Thymus (tissue), 11 donors: ENCODE measurements around the gene H2BW1. TPM values are rescaled to one million over a fixed set of nuclear protein-coding genes. Genes with fewer than 3 reads are reported as not detected.
"Not testable (repeated sequence)": the region's sequence is repeated elsewhere in the genome, so short reads cannot be mapped to it uniquely, and the experiment has no call there.

Source experiments
- DNase-seq, 9 donors: peaks; one replicate each; pipeline ENCODE4 v3.0.0-alpha.2; 2013; ENCODE audit warnings: low spot score in 9 of 9, low read depth in 6 of 9, missing footprints in 1 of 9
- H3K27ac ChIP-seq, 2 donors: one replicate each; pipeline ENCODE4 v1.5.1; 2013; ENCODE audit warnings: control low read depth in 1 of 2, low read depth in 1 of 2, low read length in 1 of 2, mild to moderate bottlenecking in 1 of 2, moderate library complexity in 1 of 2
- H3K27me3 ChIP-seq, 2 donors: one replicate each; pipeline ENCODE4 v1.5.1; 2013; ENCODE audit warnings: low read length in 1 of 2; ENCODE audit not compliant: control insufficient read depth in 2 of 2, insufficient read depth in 1 of 2
- H3K36me3 ChIP-seq, 2 donors: one replicate each; pipeline ENCODE4 v1.5.1; 2013; ENCODE audit warnings: low read length in 1 of 2, mild to moderate bottlenecking in 1 of 2, moderate library complexity in 1 of 2; ENCODE audit not compliant: control insufficient read depth in 2 of 2, insufficient read depth in 2 of 2
- H3K4me1 ChIP-seq, 2 donors: one replicate each; pipeline ENCODE4 v1.5.1; 2013; ENCODE audit warnings: low read length in 2 of 2; ENCODE audit not compliant: control insufficient read depth in 2 of 2, insufficient read depth in 2 of 2
- H3K4me3 ChIP-seq, 2 donors: one replicate each; pipeline ENCODE4 v1.5.1; 2013; ENCODE audit warnings: low read length in 2 of 2, control low read depth in 1 of 2, mild to moderate bottlenecking in 1 of 2
- H3K9me3 ChIP-seq, 2 donors: one replicate each; pipeline ENCODE4 v1.5.1; 2013; ENCODE audit warnings: low read length in 1 of 2, mild to moderate bottlenecking in 1 of 2; ENCODE audit not compliant: control insufficient read depth in 2 of 2, insufficient read depth in 1 of 2
- WGBS: extraction: QIAGEN DNeasy Blood & Tissue Kit; methylation state at CpG from one replicate; pipeline ENCODE4 v1.1.7; 2013; 5-methylcytosine and 5-hydroxymethylcytosine counted together
- polyA plus RNA-seq: library from polyadenylated mRNA; stranded (reverse); fragments of 200-250 nt; gene quantifications from one replicate; pipeline ENCODE4 v1.2.3, GENCODE V29; 2013
- total RNA-seq: library from RNA; stranded (reverse); fragments of 120-200 nt; gene quantifications from one replicate; pipeline ENCODE4 v1.2.4, GENCODE V29; 2013
- donor health status: healthy.

H2BW1 gene
- total and polyA plus RNA-seq, 2 donors: not detected

GRCh38 chrX:104013158-104013557 lies 350 bp downstream of the H2BW1 start:
- 95% methylated on average over 24 of the region's 24 CpGs for WGBS
- no peak for DNase-seq

GRCh38 chrX:104008831-104009230 lies 4.7 kb downstream of the H2BW1 start:
- 78% methylated on average over 5 of the region's 5 CpGs for WGBS
- Histone ChIP-seq H3K4me1 (no peaks in the 10 kb centered on the region), H3K9me3 (no peaks in the 10 kb centered on the region), H3K4me3 (no peak overlapping the region), H3K36me3 (no peaks in the 10 kb centered on the region), H3K27ac (no peak overlapping the region), H3K27me3 (no peaks in the 10 kb centered on the region)
- no peak for DNase-seq

More at GRCh38 chrX:104013158-104013557, 350 bp downstream of the H2BW1 start:
- no peaks in the 10 kb centered on the region for H3K36me3 ChIP-seq
- no peaks in the 10 kb centered on the region for H3K27me3 ChIP-seq
- no peak overlapping the region for H3K4me3 ChIP-seq
- H3K4me1 ChIP-seq: no peaks in the 10 kb centered on the region
- no peaks in the 10 kb centered on the region for H3K9me3 ChIP-seq
- H3K27ac ChIP-seq: no peak overlapping the region

GRCh38 chrX:103999234-103999633 lies 14.3 kb downstream of the H2BW1 start:
- 37% methylated on average over 5 of the region's 5 CpGs for WGBS
- no peaks in the 10 kb centered on the region for H3K27me3 ChIP-seq

GRCh38 chrX:103983508-103983907 lies 30.0 kb downstream of the H2BW1 start:
- not testable (repeated sequence) for H3K9me3 ChIP-seq, H3K27ac ChIP-seq, H3K36me3 ChIP-seq, H3K27me3 ChIP-seq, H3K4me1 ChIP-seq, H3K4me3 ChIP-seq, DNase-seq
- no CpG with 5 or more reads among the region's 13 CpGs for WGBS

More at GRCh38 chrX:103999234-103999633, 14.3 kb downstream of the H2BW1 start:
- Histone ChIP-seq H3K27ac (no peak overlapping the region), H3K4me1 (no peaks in the 10 kb centered on the region), H3K36me3 (no peaks in the 10 kb centered on the region), H3K4me3 (no peak overlapping the region), H3K9me3 (no peaks in the 10 kb centered on the region)
- DNase-seq: no peak

GRCh38 chrX:103962411-103963278 lies 50.9 kb downstream of the H2BW1 start, which contains the start of gene TMSB15B:
TMSB15B (plus strand) TSS chrX:103962627.
- H3K36me3 ChIP-seq, H3K27me3 ChIP-seq, H3K9me3 ChIP-seq, DNase-seq, H3K27ac ChIP-seq, H3K4me1 ChIP-seq, H3K4me3 ChIP-seq: not testable (repeated sequence)
- WGBS: no CpG with 5 or more reads among the region's 55 CpGs

Other genes with a start within 250 kb of the H2BW1 start
- 9.6 TPM for gene PLP1, start 236.9 kb downstream of the H2BW1 start, total RNA-seq
- gene PLP1, start 236.9 kb downstream of the H2BW1 start, polyA plus RNA-seq: 4.2 TPM
- 1.5 TPM for gene RAB9B, start 181.5 kb downstream of the H2BW1 start, total RNA-seq
- gene RAB9B, start 181.5 kb downstream of the H2BW1 start, polyA plus RNA-seq: 1.3 TPM
- gene TMSB15B, start 51.1 kb downstream of the H2BW1 start, total RNA-seq: 9.1 TPM
- gene TMSB15B, start 51.1 kb downstream of the H2BW1 start, polyA plus RNA-seq: 10.9 TPM
- gene H2BW2, start 26.2 kb upstream of the H2BW1 start, total RNA-seq: not detected
- gene H2BW2, start 26.2 kb upstream of the H2BW1 start, polyA plus RNA-seq: not detected
- gene TMSB15C, start 62.5 kb upstream of the H2BW1 start, total RNA-seq: 3.4 TPM
- gene TMSB15C, start 62.5 kb upstream of the H2BW1 start, polyA plus RNA-seq: 2.3 TPM
- 0.94 TPM for gene ZCCHC18, start 98.8 kb upstream of the H2BW1 start, total RNA-seq
- gene ZCCHC18, start 98.8 kb upstream of the H2BW1 start, polyA plus RNA-seq: 2.4 TPM
- gene SLC25A53, start 143.3 kb upstream of the H2BW1 start, total RNA-seq: 6.1 TPM
- 3.0 TPM for gene SLC25A53, start 143.3 kb upstream of the H2BW1 start, polyA plus RNA-seq
- gene FAM199X, start 152.7 kb upstream of the H2BW1 start, total RNA-seq: 9.7 TPM
- 14.4 TPM for gene FAM199X, start 152.7 kb upstream of the H2BW1 start, polyA plus RNA-seq
- gene ESX1, start 241.2 kb upstream of the H2BW1 start, total RNA-seq: 0.05 TPM
- 0.05 TPM for gene ESX1, start 241.2 kb upstream of the H2BW1 start, polyA plus RNA-seq